SK-N-SH (cell line): ENCODE measurements around the gene GCH1. TPM values are rescaled to one million over a fixed set of nuclear protein-coding genes. Genes with fewer than 3 reads are reported as not detected.

ENCODE experiments used
- CTCF ChIA-PET: fragments of 300-600, 350-600 bp; formaldehyde crosslinking; extraction: SDS; loops from one replicate; lab custom pipeline; 2021; lab: Yijun Ruan, JAX
- POLR2A ChIA-PET: fragments of 350-600 bp; sonication (Branson Sonifier 250); formaldehyde crosslinking; extraction: SDS; loops from one replicate; lab custom pipeline; 2020; ENCODE audit warnings: antibody characterized with exemption, inconsistent platforms; lab: Yijun Ruan, JAX
- DNase-seq: peaks from one replicate; pipeline ENCODE4 v3.0.0; 2012
- H2AFZ ChIP-seq: fragments of 200-600 bp; sonication (generic); 2 replicates; pipeline ENCODE4 v1.8.1; 2016; ENCODE audit warnings: antibody characterized with exemption, mild to moderate bottlenecking, low read depth
- H3F3A ChIP-seq: fragments of 200-600 bp; sonication (generic); replicated peaks from 2 replicates; pipeline ENCODE3; 2016; ENCODE audit warnings: antibody characterized with exemption, mild to moderate bottlenecking; ENCODE audit not compliant: insufficient read depth
- H3K27ac ChIP-seq, 2 experiments: fragments of 200-500 bp in 1 of 2; fragments of 200-600 bp in 1 of 2; sonication (Bioruptor generic) in 1 of 2; sonication (generic), shearing (Covaris generic) in 1 of 2; 2 replicates each; pipeline versions ENCODE4 v1.5.1 to v1.6.1; 2014 to 2016; ENCODE audit warnings: low read depth in 2 of 2, inconsistent platforms in 1 of 2, low read length in 1 of 2, mild to moderate bottlenecking in 1 of 2, mixed read lengths in 1 of 2
- H3K27me3 ChIP-seq: fragments of 200-600 bp; sonication (generic), shearing (Covaris generic); 2 replicates; pipeline ENCODE4 v1.6.1; 2016; ENCODE audit warnings: mixed run types; ENCODE audit not compliant: insufficient read depth
- H3K36me3 ChIP-seq, 2 experiments: fragments of 200-500 bp in 1 of 2; fragments of 200-600 bp in 1 of 2; sonication (Bioruptor generic) in 1 of 2; sonication (generic) in 1 of 2; replicated peaks in 1 of 2; 2 replicates each; pipeline versions ENCODE3 to v1.5.1; 2014 to 2016; ENCODE audit warnings: low read length in 1 of 2, mild to moderate bottlenecking in 1 of 2; ENCODE audit not compliant: insufficient read depth in 2 of 2, control insufficient read depth in 1 of 2
- H3K4me1 ChIP-seq, 2 experiments: fragments of 200-500 bp in 1 of 2; fragments of 200-600 bp in 1 of 2; sonication (Bioruptor generic) in 1 of 2; sonication (generic), shearing (Covaris generic) in 1 of 2; 2 replicates each; pipeline versions ENCODE4 v1.5.1 to v1.6.1; 2014 to 2016; ENCODE audit warnings: low read depth in 1 of 2, low read length in 1 of 2, mixed run types in 1 of 2; ENCODE audit not compliant: insufficient read depth in 2 of 2, control insufficient read depth in 1 of 2
- H3K4me2 ChIP-seq: fragments of 200-600 bp; sonication (generic), shearing (Covaris generic); 2 replicates; pipeline ENCODE4 v1.6.1; 2017; ENCODE audit warnings: mixed run types
- H3K4me3 ChIP-seq, 2 experiments: fragments of 200-500 bp in 1 of 2; fragments of 200-600 bp in 1 of 2; sonication (Bioruptor generic) in 1 of 2; sonication (generic), shearing (Covaris generic) in 1 of 2; 2 replicates each; pipeline versions ENCODE4 v1.5.1 to v1.8.1; 2014 to 2016; ENCODE audit warnings: low read depth in 2 of 2, inconsistent platforms in 1 of 2, low read length in 1 of 2, mild to moderate bottlenecking in 1 of 2, mixed read lengths in 1 of 2, moderate library complexity in 1 of 2
- H3K79me2 ChIP-seq: fragments of 200-600 bp; sonication (generic); 2 replicates; pipeline ENCODE4 v1.8.1; 2017; ENCODE audit warnings: mild to moderate bottlenecking; ENCODE audit not compliant: insufficient read depth
- H3K9ac ChIP-seq: fragments of 200-600 bp; sonication (generic); 2 replicates; pipeline ENCODE4 v1.6.1; 2017; ENCODE audit warnings: mixed run types
- H3K9me2 ChIP-seq: fragments of 200-600 bp; sonication (generic); 2 replicates; pipeline ENCODE4 v1.6.1; 2017; ENCODE audit warnings: mixed run types
- H3K9me3 ChIP-seq: fragments of 200-600 bp; sonication (generic); 2 replicates; pipeline ENCODE4 v1.6.1; 2017; ENCODE audit warnings: mixed run types, mild to moderate bottlenecking, moderate library complexity
- H4K20me1 ChIP-seq: fragments of 200-600 bp; sonication (generic); 2 replicates; pipeline ENCODE4 v1.6.1; 2017; ENCODE audit warnings: mild to moderate bottlenecking, mixed run types; ENCODE audit not compliant: insufficient read depth
- CTCF ChIP-seq: fragments of 200-600 bp; sonication (generic); IDR thresholded peaks from 2 replicates; pipeline ENCODE4 v1.6.1; 2017; ENCODE audit warnings: antibody characterized with exemption, mild to moderate bottlenecking, moderate library complexity
- FOXM1 ChIP-seq: IDR thresholded peaks from 2 replicates; pipeline ENCODE4 v1.4.0; 2012; ENCODE audit warnings: low read depth, mild to moderate bottlenecking
- GABPA ChIP-seq: IDR thresholded peaks from 2 replicates; pipeline ENCODE4 v1.4.0; 2012; ENCODE audit warnings: low read depth, mild to moderate bottlenecking
- IRF3 ChIP-seq: fragments of 150-350 bp; IDR thresholded peaks from 2 replicates; pipeline ENCODE4 v1.6.1; 2016; ENCODE audit warnings: mild to moderate bottlenecking, low read depth, low read length
- JUND ChIP-seq: IDR thresholded peaks from 2 replicates; pipeline ENCODE4 v1.4.0; 2012
- MEF2A ChIP-seq: IDR thresholded peaks from 2 replicates; pipeline ENCODE4 v1.4.0; 2012; ENCODE audit warnings: low read depth, borderline replicate concordance
- MXI1 ChIP-seq: IDR thresholded peaks from 2 replicates; pipeline ENCODE4 v1.6.1; 2012; ENCODE audit warnings: mild to moderate bottlenecking, low read depth, low read length, improper control_type of control experiment
- RAD21 ChIP-seq: IDR thresholded peaks from 2 replicates; pipeline ENCODE4 v1.6.1; 2012; ENCODE audit warnings: mild to moderate bottlenecking, low read length
- RCOR1 ChIP-seq: fragments of 150-350 bp; IDR thresholded peaks from 2 replicates; pipeline ENCODE4 v1.6.1; 2017; ENCODE audit warnings: antibody characterized with exemption, low read length
- SIN3A ChIP-seq: IDR thresholded peaks from 2 replicates; pipeline ENCODE4 v1.6.1; 2012; ENCODE audit warnings: low read depth, mild to moderate bottlenecking, low read length, moderate library complexity, borderline replicate concordance
- SMC3 ChIP-seq: IDR thresholded peaks from 2 replicates; pipeline ENCODE4 v1.6.1; 2012; ENCODE audit warnings: low read depth, low read length, improper control_type of control experiment
- TCF12 ChIP-seq: IDR thresholded peaks from 2 replicates; pipeline ENCODE4 v1.4.0; 2012
- TEAD4 ChIP-seq: IDR thresholded peaks from 2 replicates; pipeline ENCODE4 v1.4.0; 2012; ENCODE audit warnings: mild to moderate bottlenecking, borderline replicate concordance; ENCODE audit not compliant: insufficient read depth
- USF2 ChIP-seq: fragments of 150-350 bp; IDR thresholded peaks from 2 replicates; pipeline ENCODE4 v1.6.1; 2017; ENCODE audit warnings: antibody characterized with exemption, low read length, low read depth, borderline replicate concordance
- ZBTB33 ChIP-seq: IDR thresholded peaks from 2 replicates; pipeline ENCODE4 v1.4.0; 2012; ENCODE audit warnings: low read depth, borderline replicate concordance
- WGBS: methylation state at CpG from one replicate; pipeline ENCODE4 v1.1.6; 2017; ENCODE audit warnings: low lambda C conversion rate; 5-methylcytosine and 5-hydroxymethylcytosine counted together
- polyA plus RNA-seq, 3 experiments: library from polyadenylated mRNA; depleted of rRNA; stranded (reverse); fragments of >200 nt; gene quantifications; 2 replicates each; pipeline ENCODE4 v1.2.3, GENCODE V29; 2012

Gene GCH1
- polyA plus RNA-seq, 1 of the 3 experiments (the other 2 are of a cell fraction) = 2.2 TPM

GRCh38 chr14:54882521-54882920 is 20.1 kb downstream of the GCH1 start (continued):
- TF ChIP-seq ZBTB33 (no peak), MXI1 (peak; percentile 54; the same call in 1 of the 2 replicates), TCF12 (peak; percentile 49; the same call in 1 of the 2 replicates), SIN3A (no peak), TEAD4 (no peak), GABPA (no peak)

GRCh38 chr14:54881761-54882401 is 20.7 kb downstream of the GCH1 start:
- peak overlapping the region; percentile 19; the same call in 1 of the 2 replicates for H2AFZ ChIP-seq
- 18% methylated on average over 5 of the region's 5 CpGs for WGBS
- peak overlapping the region; percentile 16 to 19; a peak in 3 of 4 replicates for H3K4me3 ChIP-seq
- H3K36me3 ChIP-seq = no peaks in the 10 kb centered on the region
- no peak overlapping the region for H3K9ac ChIP-seq
- no peaks in the 10 kb centered on the region for H3K79me2 ChIP-seq
- H3K27ac ChIP-seq = peak overlapping the region; percentile 23 to 94; a peak in 3 of 4 replicates
- H3K9me2 ChIP-seq = no peaks in the 10 kb centered on the region
- H3K9me3 ChIP-seq = no peaks in the 10 kb centered on the region
- DNase-seq = no peak
- ChIA-PET POLR2A (interaction anchor here (0.7 to 1.7 kb wide), 5 partner anchors 20 to 76 kb away, joined by 3 to 7 read pairs (median 5); no protein-coding TSS in a partner anchor), CTCF (interaction anchor here (0.6 to 4.3 kb wide), 5 partner anchors 11 to 95 kb away, joined by 3 to 22 read pairs (median 5); partner anchors contain the start of gene GCH1)
- peaks cover 0 to 49% of the 10 kb centered on the region in 2 experiments; a peak in 2 of 4 replicates for H3K4me1 ChIP-seq
- H4K20me1 ChIP-seq = no peaks in the 10 kb centered on the region
- no peaks in the 10 kb centered on the region for H3K27me3 ChIP-seq
- TF ChIP-seq TEAD4 (no peak), JUND (no peak), SMC3 (no peak), RAD21 (no peak), FOXM1 (no peak), RCOR1 (no peak)
- TF ChIP-seq, all 33 proteins: peak for 0
- no peaks in the 10 kb centered on the region for H3F3A ChIP-seq
- H3K4me2 ChIP-seq = peak overlapping the region; percentile 49

GRCh38 chr14:54881235-54881760 is 21.3 kb downstream of the GCH1 start:
- Histone ChIP-seq H4K20me1 (no peaks in the 10 kb centered on the region), H3K4me1 (peaks cover 0 to 49% of the 10 kb centered on the region in 2 experiments; a peak in 2 of 4 replicates), H3K4me3 (peak overlapping the region in 1 of 2 experiments; percentile 16; a peak in 1 of 4 replicates), H3K27me3 (no peaks in the 10 kb centered on the region), H3K4me2 (peak overlapping the region; percentile 49), H3K9ac (no peak overlapping the region), H3K79me2 (no peaks in the 10 kb centered on the region), H3F3A (no peaks in the 10 kb centered on the region), H3K9me3 (no peaks in the 10 kb centered on the region), H3K9me2 (no peaks in the 10 kb centered on the region), H3K27ac (peak overlapping the region; percentile 23 to 94; a peak in 3 of 4 replicates), H3K36me3 (no peaks in the 10 kb centered on the region), H2AFZ (peak overlapping the region; percentile 19; the same call in 1 of the 2 replicates)
- ChIA-PET POLR2A (interaction anchor here (1.0 to 1.7 kb wide), 3 partner anchors 63 to 75 kb away, joined by 5 to 7 read pairs (median 6); no protein-coding TSS in a partner anchor), CTCF (interaction anchor here (0.6 to 4.3 kb wide), 4 partner anchors 11 to 96 kb away, joined by 3 to 22 read pairs (median 4); no protein-coding TSS in a partner anchor)
- 75% methylated on average over 6 of the region's 6 CpGs for WGBS
- no peak for DNase-seq
- TF ChIP-seq IRF3 = no peak
- TF ChIP-seq CTCF = no peak
- no peak for TF ChIP-seq RAD21
- TF ChIP-seq USF2 = no peak
- no peak for TF ChIP-seq ZBTB33
- no peak for TF ChIP-seq MEF2A
